NCI-H510A (cell line): ENCODE data around the gene GTF2F1.
A peak's percentile ranks its signal among the peaks of the same experiment; 100 is the strongest.
"Not testable (repeated sequence)": the region's sequence is repeated elsewhere in the genome, so short reads cannot be mapped to it uniquely, and the experiment has no call there.

Experiments used
- DNase-seq: peaks from one replicate; lab custom pipeline; 2025; lab: John Stamatoyannopoulos, UW

Gene GTF2F1, protein sequence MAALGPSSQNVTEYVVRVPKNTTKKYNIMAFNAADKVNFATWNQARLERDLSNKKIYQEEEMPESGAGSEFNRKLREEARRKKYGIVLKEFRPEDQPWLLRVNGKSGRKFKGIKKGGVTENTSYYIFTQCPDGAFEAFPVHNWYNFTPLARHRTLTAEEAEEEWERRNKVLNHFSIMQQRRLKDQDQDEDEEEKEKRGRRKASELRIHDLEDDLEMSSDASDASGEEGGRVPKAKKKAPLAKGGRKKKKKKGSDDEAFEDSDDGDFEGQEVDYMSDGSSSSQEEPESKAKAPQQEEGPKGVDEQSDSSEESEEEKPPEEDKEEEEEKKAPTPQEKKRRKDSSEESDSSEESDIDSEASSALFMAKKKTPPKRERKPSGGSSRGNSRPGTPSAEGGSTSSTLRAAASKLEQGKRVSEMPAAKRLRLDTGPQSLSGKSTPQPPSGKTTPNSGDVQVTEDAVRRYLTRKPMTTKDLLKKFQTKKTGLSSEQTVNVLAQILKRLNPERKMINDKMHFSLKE

DNA sequence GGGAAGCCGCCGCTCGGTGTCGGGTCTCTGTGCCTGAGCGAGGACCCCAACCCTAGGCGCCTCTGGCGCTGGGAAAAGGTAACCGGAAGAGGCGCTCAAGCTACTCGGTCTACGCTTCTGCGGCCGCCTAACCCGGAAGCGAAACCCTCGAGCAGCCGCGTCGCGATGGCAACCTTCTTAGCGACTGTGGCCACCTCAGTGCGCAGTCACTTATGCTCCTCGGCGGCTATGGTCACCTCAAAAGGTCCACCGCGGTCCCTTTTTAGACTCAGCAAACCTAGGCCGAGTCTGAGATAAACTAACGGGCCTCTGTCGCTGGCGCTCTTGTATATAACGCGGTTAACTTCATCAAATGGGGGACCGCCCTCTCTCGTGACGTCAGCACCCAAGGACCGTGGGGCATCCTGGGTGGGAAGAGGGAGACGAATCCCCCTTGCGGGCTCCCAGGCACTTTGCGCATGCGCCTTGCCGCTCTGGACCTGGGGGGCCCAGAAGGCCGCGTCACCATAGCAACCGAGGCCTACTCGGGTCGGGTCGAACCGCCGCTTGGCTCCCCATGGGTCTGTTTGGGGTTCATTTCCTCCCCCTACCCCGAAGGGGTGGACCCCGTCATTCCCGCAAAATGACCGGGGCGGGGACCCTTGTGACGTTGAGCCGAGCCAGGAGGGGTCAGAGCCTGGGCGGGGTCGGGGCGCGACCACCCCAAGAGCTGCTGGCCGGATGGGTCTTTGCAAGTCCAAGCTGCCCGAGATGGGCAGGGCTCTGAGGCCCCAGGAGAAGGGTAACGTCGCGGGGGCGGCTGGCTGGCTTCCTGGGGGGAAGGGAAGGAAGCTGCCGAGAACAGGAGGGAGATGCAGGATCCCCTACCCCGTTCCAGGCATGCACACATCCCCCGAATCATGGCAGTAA is at the start of gene GTF2F1:
TSS of gene GTF2F1 (minus strand) at position 91 of the 909 bp plus-strand sequence. CDS start 169 bp downstream, outside the sequence.
- peak; percentile 87 for DNase-seq

DNA sequence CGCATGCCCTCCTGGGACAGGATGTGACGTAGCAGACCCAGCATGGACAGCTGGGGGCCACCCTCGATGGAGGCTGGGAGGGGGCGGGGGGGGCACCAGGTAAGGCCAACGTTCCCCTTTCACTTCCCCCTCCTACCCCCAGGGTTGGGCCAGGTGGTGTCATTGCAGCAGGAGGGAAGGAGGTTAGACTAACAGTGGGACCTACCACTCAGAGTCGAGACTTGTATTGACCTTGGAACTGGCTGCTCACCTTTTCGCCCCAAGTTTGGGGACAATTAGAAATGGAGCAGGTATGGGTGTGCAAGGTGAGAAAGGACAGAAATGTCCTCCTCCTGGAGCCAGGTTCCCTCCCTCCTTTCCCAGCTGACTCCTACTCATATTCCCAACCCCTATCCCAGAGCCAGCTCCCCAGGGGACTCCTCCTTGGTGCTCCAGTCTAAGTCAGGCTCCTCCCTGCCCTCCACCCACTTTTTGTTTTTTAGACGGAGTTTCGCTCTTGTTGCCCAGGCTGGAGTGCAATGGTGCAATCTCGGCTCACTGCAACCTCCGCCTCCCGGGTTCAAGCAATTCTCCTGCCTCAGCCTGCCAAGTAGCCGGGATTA is 49.2 kb upstream of the GTF2F1 start:
- DNase-seq: no peak

DNA sequence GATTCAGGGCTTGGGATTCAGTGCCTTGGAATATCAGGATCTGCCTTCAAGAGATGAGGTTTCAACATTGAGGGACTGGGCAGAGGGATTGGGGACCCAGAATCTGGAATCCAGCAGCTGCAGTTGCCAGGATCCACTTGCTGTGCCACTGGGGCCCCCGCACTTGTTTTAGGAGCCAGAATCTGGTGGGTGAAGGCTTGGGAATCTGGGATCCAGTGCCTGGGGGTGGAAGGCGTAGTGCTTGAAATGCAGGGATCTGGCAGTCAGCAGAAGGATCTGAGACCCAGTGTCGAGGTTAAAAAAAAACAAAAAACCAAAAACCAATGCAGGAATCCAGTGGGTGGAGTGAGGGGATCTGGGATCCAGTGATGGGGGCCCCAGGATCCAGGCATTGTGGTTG is 47.9 kb upstream of the GTF2F1 start:
- no peak for DNase-seq

DNA sequence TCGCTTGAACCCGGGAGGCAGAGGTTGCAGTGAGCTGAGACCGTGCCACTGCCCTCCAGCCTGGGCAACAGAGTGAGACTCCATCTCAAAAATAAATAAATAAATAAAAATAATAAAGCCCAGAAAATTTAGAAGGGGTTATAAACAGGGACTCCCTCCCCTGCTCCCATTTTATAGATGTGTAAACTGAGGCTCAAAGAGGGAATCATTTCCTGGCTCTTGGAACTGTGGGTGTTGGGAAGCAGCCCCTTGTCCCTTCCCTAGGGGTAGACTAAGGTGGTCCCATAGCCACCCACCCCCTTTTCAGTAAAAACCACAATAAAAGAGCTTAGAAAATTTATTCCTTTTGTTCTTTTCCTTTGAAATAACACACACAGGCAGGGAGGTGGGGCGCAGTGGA is 46.8 kb upstream of the GTF2F1 start:
- no peak for DNase-seq

DNA sequence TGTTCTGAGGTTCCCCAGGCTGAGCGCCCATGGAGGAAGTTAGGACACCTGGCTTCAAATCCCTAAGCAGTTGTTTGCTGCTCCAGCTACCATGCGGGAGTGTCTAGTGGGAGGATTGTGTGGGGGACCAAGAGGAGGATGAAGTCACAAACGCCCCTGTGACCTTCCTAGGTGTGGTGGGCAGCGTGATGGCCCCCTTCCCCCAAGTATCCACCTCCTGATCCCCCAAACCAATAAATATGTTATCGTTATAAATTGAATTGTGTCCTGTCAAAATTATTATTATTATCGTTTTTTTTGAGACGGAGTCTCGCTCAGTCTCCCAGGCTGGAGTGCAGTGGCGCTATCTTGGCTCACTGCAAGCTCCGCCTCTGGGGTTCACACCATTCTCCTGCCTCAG is 40.7 kb upstream of the GTF2F1 start, which contains the start of gene SLC25A41:
TSS of gene SLC25A41 (minus strand) at position 101 of the 400 bp plus-strand sequence. CDS start at position 31, 70 bp downstream.
- no peak for DNase-seq

DNA sequence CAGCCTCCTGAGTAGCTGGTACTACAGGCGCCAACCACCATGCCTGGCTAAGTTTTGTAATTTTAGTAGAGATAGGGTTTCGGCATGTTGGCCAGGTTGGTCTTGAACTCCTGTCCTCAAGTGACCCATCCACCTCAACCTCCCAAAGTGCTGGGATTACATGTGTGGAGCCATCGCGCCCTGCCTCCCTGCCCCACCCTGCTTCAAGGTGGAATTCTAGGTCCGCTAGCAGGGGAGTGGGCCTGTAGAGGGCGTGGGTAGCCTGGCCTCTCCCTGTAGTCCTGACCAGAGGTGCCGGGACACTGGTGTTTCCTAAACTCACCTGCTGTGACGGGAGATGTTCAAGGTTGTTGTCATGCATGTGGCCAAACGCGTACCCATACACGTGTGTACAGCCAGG is 40.2 kb upstream of the GTF2F1 start:
- no peak for DNase-seq

DNA sequence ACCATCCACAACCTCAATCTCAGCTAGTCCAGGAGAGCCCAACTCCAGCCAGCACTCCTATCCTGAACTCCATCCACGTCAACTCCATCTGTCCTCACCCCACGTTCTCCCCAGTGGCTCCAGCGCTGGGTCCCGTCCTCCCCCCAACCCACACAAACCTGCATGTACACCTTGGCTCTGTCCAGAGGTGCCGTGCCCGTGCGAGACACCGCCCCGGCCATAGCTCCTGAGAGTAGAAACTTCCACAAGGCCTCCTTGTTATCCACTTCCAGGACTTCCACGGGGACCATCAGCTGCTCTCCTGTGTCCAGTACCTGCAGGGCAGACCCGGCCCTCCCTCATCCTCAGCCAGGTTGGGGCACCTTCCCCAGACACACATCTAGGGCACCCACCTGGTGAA is 38.9 kb upstream of the GTF2F1 start:
- DNase-seq: no peak

DNA sequence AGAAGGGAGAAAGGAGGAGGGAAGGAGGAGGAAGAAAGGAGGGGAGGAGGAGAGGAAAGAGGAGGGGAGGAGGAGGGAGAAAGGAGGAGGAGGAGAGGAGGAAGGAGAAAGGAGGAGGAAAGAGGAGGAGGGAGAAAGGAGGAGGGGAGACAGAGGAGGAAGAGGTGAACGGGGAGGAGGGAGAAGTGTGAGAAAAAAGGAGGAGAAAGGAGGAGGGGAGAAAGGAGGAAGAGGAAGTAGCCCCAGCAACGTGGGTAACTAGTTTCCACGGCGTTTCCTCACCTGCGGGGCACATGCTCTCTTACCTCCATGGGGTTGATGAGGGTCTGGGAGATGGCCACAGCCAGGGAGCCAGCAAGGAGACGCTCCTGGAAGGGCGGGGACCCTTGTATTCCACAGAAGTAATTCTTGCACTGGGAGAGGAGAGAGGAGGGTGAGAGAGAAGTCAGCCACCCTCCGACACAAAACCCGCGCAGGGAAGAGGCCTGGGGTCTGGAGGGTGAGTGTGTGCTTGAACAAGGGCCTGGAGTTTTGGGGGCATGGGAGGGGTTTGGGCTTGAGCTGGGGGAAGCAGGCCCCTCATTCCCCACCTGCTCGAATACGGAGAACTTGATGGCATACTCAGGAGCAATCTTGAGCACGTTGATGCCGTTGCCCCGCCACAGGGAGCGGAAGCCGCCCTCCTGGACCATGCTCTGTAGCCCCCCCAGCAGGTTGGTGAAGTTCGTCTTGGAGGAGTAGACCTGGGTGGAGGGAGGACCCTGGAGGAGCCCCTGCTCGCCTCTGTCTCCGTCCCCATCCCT is 36.7 kb upstream of the GTF2F1 start:
- DNase-seq: no peak

DNA sequence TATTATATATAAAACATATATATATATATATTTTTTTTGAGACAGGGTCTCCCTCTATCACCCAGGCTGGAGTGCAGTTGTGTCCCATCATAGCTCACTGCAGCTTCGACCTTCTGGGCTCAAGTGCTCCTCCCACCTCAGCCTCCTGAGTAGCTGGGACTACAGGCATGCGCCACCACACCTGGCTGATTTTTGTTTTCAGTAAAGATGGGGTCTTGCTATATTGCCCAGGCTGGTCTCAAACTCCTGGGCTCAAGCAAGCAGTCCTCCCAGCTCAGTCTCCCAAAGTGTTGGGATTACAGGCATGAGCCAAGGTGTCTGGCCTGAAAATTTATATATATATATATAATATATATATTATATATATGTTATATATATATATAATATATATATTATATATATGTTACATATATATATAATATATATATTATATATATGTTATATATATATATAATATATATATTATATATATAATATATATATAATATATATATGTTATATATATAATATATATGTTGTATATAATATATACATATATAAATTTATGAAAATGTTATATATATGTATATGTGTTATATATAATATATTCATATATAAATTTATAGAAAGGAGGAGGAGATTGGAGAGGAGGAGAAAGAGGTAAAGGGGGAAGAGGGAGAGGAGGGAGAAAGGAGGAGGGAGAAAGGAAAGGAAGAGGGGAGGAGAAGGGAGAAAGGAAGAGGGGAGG is 35.9 kb upstream of the GTF2F1 start:
- DNase-seq: not testable (repeated sequence)

DNA sequence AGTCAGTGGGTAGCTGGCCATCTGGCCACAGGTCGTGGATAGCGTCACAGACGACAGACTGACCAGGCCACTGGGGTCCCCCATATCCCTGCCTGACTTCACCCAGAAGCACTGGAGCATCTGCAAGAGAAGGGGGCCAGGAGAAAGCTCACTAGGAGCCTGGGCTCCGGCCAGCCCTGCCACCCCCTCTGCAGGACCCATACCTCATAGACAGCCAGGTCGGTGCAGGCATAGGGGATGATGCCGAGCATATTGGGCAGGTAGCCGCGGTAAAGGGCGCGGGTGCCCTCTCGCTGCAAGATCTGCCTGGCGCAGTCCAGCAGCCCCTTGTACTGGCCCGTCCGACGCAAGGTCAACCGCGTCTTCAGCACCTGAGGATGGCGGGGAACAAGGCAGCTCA is 34.2 kb upstream of the GTF2F1 start:
- no peak for DNase-seq

DNA sequence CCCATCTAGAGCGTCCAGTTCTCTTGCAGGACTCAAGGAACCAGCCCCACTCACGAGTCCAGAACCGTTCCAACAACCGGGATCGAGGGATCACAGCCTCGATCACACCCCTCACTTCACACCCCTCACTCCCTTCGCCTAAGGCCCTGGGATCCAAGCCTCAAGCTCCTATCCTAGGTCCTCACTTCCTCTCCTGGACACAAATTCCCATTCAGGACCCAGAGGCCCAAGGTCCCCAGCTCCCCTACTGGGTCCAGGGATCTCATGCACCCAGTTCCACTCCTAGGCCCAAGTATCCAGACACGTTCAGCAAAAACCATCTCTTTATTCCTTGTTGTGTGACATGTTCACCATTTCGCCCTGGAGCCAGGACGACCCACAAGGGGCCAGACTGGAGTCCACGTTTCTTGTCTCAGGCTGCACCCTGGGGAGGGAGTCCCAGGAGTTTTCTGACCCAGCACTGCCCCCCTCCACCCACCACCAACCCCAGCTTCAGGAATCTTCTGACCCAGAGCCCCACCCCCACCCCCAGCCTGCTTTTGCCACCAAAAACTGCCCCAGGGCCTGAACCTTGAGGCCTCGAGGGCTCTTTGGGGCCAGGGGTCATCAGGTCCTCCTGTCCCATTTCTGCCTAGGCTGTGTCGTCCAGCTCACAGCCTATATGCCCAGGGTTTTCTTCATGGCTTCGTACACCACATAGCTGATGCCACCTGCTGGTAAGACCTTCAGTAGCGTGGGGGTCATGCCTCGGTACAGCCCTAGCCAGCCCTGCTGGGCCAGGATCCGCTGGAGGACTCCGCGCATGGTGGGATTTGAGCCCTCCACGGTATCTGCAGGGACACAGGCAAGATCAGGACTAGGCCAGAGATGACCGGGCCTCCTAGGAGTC is 33.0 kb upstream of the GTF2F1 start:
- DNase-seq: no peak

DNA sequence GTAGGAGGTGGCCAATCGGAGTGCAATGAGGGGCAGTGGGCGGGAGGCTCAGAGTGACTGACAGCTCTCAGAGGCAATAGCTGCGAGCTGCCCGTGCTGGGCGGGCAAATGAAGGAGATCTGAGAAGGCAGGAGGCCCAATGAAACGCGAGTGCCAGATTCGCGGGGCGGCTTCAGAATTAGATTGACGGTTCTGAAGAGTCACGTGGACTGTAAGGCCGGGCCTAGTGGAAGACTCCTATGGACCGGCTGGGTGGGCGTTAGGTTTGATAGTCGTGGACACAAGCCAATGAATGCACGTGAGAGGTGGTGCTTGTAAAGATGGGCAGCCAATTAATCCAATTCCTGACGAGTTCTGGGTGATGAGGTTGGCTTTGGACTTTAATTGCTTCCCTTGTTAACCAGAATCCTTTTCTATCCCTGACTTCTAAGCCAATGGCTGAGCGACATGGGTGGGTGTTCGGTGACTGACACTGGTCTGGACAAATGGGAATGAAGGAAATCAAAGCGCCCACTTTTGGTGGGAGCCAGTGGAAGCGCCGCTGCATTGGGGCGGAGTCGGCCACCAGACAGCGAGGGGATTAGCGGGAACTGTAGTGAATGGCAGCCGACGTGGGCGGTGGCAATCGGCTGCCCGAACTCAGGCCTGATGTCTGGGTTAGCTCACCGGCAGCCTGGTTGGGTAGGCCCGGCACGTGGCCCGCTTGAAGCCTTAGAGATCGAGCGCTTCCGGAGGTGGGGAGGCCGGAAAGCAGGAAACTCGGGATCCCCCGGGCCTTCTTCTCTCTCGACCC is 32.2 kb upstream of the GTF2F1 start:
- DNase-seq: peak; percentile 99

DNA sequence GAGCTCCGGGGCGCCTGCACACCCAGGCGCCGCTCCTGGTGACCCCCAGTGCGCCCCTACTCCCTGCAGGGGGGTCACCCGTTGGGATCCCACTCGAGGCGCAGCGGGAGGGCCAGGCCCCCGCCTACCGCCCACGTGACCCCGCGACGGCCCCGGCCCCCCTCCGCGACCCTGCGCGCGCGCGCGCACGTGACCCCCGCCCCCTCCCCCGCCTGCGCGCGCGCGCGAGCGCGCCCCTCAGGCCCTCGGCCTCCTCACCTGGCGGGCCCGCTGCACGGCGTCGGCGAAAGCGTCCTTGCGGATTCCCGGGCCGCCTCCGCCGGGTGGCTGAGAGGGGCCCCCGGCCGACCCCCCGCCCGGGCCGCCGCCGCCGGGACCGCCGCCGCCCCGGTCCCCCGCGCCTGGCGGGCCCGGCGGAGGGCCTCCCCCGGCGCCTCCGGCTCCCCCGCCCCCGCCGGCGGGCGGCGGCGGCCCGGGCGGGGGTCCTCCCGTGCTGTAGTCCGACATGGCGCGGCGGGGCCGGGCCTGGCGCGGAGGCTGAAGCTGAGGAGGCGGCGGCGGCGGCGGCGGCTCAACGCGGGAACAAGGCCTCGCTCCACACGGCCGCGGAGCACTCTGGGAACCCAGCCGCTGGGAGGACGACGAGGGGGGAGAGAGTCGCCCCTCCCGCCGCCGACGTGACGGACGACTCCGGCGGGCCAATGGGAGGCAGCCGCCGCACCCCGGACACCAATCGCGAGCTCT is 31.4 kb upstream of the GTF2F1 start, which contains the start of gene KHSRP:
TSS of gene KHSRP (minus strand) at position 617 of the 744 bp plus-strand sequence. CDS start at position 507, 110 bp downstream.
- no peak for DNase-seq

DNA sequence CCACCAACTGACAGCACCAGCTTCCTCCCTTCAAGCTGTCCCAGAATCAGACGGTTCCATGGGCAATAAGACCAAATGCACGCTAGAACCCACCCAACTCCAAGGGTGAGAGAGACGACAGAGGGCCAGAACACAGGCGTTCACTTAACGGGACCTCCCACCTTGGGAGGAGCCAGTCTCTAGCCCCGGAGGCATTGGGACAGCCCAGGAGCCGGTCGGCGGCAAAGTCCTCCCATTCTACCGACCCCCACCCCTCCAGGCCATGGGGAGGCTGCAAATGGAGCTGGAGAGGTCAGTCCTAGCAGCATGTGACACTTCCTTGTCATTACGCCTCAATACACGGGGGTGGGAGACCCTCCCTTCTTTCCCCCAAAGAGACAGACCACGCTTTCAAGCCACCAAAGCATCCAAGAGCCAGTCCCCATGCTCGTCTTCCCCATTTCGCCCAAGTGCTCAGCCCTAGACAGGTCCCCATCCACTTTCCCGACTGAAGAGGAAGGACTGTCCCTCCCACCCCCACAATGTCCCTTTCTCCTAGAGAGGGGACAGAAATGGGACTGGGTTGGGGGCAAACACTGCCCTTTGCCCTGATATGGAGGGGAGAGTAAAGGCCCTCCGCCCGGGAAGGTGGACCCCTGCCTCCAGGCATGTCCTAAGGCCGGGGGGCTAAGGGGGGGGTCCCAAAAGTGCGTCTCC is 30.7 kb upstream of the GTF2F1 start:
- DNase-seq: no peak

DNA sequence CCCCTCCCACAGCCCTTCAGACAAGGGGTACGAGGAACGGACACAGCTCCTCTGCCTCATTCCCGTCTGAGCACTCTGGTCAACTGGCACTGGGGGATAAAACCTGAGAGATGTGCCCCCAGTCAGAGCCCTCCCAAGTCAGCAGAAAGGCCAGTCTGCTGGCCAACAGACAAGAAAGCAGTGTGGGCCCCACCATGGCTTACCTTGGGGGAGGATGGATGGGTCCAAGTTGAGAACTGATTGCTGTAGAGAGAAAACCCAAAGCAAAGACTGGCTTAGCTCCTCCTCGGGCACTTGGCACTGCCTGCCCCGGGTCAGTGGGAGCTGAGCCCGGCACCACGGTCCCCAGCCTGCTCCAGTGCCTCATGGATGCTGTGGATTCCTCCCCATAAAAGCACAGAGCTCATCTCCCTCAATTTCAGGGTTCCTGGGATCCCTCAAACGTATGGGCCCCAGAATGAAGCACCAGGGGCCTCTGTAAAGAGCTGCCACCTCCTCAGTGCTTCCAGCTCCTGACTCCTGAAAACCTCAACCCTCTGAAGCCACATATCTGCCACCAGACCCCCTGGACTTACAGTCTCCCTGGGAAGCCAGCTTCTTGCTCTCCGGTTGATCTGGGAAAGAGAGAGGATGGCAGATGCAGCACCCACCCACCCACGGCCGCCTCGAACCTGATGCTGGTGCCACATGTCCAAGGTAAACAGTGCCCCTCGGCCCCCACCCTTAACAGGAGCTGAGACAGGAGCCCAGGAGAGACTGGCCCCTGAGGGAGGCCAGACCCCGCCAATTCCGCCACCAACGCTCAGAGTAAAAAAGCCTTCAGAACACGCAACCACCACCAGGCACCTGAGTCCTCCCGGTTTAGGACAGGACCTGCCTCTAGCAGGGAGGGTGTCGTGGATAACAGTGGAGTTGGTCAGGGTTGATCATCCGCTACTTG is 28.4 kb upstream of the GTF2F1 start:
- no peak for DNase-seq

DNA sequence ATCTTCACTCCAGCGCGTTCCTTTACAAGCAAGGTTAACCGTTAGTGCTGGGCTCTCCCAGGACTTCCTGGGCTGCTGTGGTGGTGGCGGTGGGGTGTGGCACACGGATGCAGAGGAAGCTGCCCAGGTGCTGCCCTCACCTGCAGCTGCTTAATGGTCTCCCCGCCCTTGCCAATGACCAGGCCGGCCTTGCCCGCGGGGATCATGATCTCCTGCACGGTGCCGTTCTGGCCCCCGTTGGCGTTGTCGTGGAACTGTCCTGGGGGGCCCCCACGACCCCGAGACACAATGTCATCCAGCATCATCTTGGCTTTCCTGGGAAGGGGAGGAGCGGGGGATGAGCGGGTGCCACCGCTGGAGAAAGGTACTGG is 25.6 kb upstream of the GTF2F1 start:
- no peak for DNase-seq
